DOHH2 (cell line): ENCODE measurements around the gene EML6.

ENCODE experiments used
- CTCF ChIP-seq: fragments of 200-600 bp; sonication (generic); IDR thresholded peaks from one replicate; pipeline ENCODE4 v1.5.1; 2014; ENCODE audit warnings: antibody characterized with exemption, mild to moderate bottlenecking, low read depth, low read length; ENCODE audit not compliant: poor library complexity, severe bottlenecking
- EZH2phosphoT487 ChIP-seq: fragments of 200-600 bp; sonication (generic); IDR thresholded peaks from 2 replicates; pipeline ENCODE4 v1.6.1; 2017; ENCODE audit warnings: borderline replicate concordance, mild to moderate bottlenecking, antibody characterized with exemption, low read length, moderate library complexity, mixed read lengths

GRCh38 chr2:54728669-54729120, 5.2 kb downstream of the EML6 start:
- TF ChIP-seq CTCF (no peak), EZH2phosphoT487 (no peak)
